HCT116 (cell line): ENCODE data around the gene ETS2.

Experiments
- ATF3 ChIP-seq: IDR thresholded peaks from 2 replicates; pipeline ENCODE4 v1.6.1; 2012
- CBX3 ChIP-seq: IDR thresholded peaks from 2 replicates; pipeline ENCODE4 v1.6.1; 2012; ENCODE audit warnings: low read depth
- CTCF ChIP-seq, 3 experiments: fragments of 200-600 bp in 1 of 3; sonication (generic) in 1 of 3; IDR thresholded peaks in 2 of 3; conservative IDR thresholded peaks in 1 of 3; 2 replicates each; pipeline ENCODE4 v1.5.1; 2012 to 2017; ENCODE audit warnings: low read depth in 2 of 3, low read length in 2 of 3, antibody characterized with exemption in 1 of 3, borderline replicate concordance in 1 of 3, control low read depth in 1 of 3, mild to moderate bottlenecking in 1 of 3, mixed read lengths in 1 of 3, mixed run types in 1 of 3, moderate library complexity in 1 of 3; ENCODE audit not compliant: insufficient read depth in 1 of 3
- EZH2phosphoT487 ChIP-seq: fragments of 200-600 bp; IDR thresholded peaks from 2 replicates; pipeline ENCODE4 v1.6.1; 2018; ENCODE audit warnings: antibody characterized with exemption, borderline replicate concordance
- FOSL1 ChIP-seq: IDR thresholded peaks from 2 replicates; pipeline ENCODE4 v1.6.1; 2012; ENCODE audit warnings: low read depth
- JUND ChIP-seq: IDR thresholded peaks from 2 replicates; pipeline ENCODE4 v1.6.1; 2012
- POLR2A ChIP-seq: IDR thresholded peaks from 2 replicates; pipeline ENCODE4 v1.7.0; 2011; ENCODE audit warnings: borderline replicate concordance; ENCODE audit not compliant: insufficient read depth, insufficient read length; ENCODE audit errors: extremely low read depth
- POLR2AphosphoS5 ChIP-seq: IDR thresholded peaks from 2 replicates; pipeline ENCODE4 v1.6.1; 2011; ENCODE audit warnings: mild to moderate bottlenecking, low read depth, low read length, moderate library complexity
- RAD21 ChIP-seq: IDR thresholded peaks from 2 replicates; pipeline ENCODE4 v1.6.1; 2012; ENCODE audit warnings: low read depth, mild to moderate bottlenecking
- REST ChIP-seq: IDR thresholded peaks from 2 replicates; pipeline ENCODE4 v1.6.1; 2012; ENCODE audit warnings: low read depth
- YY1 ChIP-seq: IDR thresholded peaks from 2 replicates; pipeline ENCODE4 v1.6.1; 2011; ENCODE audit warnings: low read length, low read depth, moderate library complexity, mild to moderate bottlenecking; ENCODE audit not compliant: insufficient replicate concordance; ENCODE audit errors: extremely low read depth
- ZNF274 ChIP-seq: fragments of 200-500 bp; sonication (Bioruptor generic); IDR thresholded peaks from 2 replicates; pipeline ENCODE4 v1.6.1; 2014; ENCODE audit warnings: mild to moderate bottlenecking, low read depth, low read length, inconsistent platforms

- TF ChIP-seq POLR2A (no peak), CTCF (IDR thresholded peaks at IDR 0.05 in 2 of 3, conservative IDR thresholded peaks at IDR 0.05 in 1 of 3; ENCODE audit: borderline replicate concordance in 1 of 3, insufficient read depth in 1 of 3, low read depth in 2 of 3, low read length in 2 of 3) (no peak), REST (no peak), EZH2phosphoT487 (no peak), ATF3 (no peak), JUND (no peak), YY1 (no peak), CBX3 (no peak), ZNF274 (no peak), RAD21 (no peak), POLR2AphosphoS5 (no peak), FOSL1 (no peak)
Measured at GRCh38 chr21:38843806-38844503, 38.2 kb downstream of the ETS2 start.
